Measurements from ENCODE around the gene FAM13C. TPM values are rescaled to one million over a fixed set of nuclear protein-coding genes. Genes with fewer than 3 reads are reported as not detected.

The FAM13C gene
- total and polyA plus RNA-seq, 2 of the 13 experiments (the other 11 are each of a cell fraction or from before 2014, with no cell fraction given), result 0.07 to 0.26 TPM

DNA sequence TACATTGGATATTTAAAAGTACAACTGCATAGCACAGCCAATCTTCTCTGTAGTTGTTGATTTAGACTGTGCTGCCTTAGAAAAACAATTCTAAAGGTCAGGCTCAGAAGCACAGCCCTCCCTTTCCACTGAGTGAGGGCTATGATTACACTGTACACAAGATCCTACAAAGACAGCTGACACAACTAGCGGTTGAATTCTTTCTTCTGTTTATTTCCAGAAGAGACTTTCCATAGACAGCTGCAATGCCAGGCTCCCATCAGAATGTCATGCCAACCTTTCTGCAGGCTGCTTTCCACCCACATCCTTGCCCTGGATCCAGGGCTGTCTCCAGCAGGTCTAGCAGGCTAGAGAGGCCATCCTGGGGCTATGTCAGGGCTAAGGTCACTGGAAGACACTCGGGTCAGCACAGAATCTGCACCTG lies 39.3 kb downstream of the FAM13C start (continued):
- TF ChIP-seq JUNB (CRISPR knock-in tag; IDR thresholded peaks at IDR 0.05; ENCODE audit: borderline replicate concordance) (no peak), ZUFSP (CRISPR knock-in tag; IDR thresholded peaks at IDR 0.05; ENCODE audit: borderline replicate concordance) (no peak), GLI4 (CRISPR knock-in tag; IDR thresholded peaks at IDR 0.05; ENCODE audit: borderline replicate concordance) (no peak), ZNF557 (CRISPR knock-in tag; IDR thresholded peaks at IDR 0.05) (no peak), ZNF572 (CRISPR knock-in tag; IDR thresholded peaks at IDR 0.05) (no peak), RNF219 (CRISPR knock-in tag; IDR thresholded peaks at IDR 0.05) (no peak), ZFX (CRISPR knock-in tag; IDR thresholded peaks at IDR 0.05; ENCODE audit: low read depth) (0 out of 2 replicates have a peak, but pooled peaks have one; percentile 20), KDM1A (CRISPR knock-in tag; IDR thresholded peaks at IDR 0.05) (no peak), SOX5 (CRISPR knock-in tag; IDR thresholded peaks at IDR 0.05; ENCODE audit: borderline replicate concordance) (peak; percentile 69), ZNF790 (CRISPR knock-in tag; IDR thresholded peaks at IDR 0.05; ENCODE audit: borderline replicate concordance) (no peak), BCL6 (CRISPR knock-in tag; IDR thresholded peaks at IDR 0.05) (peak; percentile 59), DNMT3B (CRISPR knock-in tag; conservative IDR thresholded peaks at IDR 0.05) (no peak), ZNF678 (CRISPR knock-in tag; IDR thresholded peaks at IDR 0.05) (no peak), RFX5 (IDR thresholded peaks at IDR 0.05; ENCODE audit: low read depth, low read length) (no peak), KLF13 (CRISPR knock-in tag; IDR thresholded peaks at IDR 0.05) (no peak), ZFP82 (CRISPR knock-in tag; IDR thresholded peaks at IDR 0.05; ENCODE audit: borderline replicate concordance) (no peak)
- TF ChIP-seq, protein P1, sequence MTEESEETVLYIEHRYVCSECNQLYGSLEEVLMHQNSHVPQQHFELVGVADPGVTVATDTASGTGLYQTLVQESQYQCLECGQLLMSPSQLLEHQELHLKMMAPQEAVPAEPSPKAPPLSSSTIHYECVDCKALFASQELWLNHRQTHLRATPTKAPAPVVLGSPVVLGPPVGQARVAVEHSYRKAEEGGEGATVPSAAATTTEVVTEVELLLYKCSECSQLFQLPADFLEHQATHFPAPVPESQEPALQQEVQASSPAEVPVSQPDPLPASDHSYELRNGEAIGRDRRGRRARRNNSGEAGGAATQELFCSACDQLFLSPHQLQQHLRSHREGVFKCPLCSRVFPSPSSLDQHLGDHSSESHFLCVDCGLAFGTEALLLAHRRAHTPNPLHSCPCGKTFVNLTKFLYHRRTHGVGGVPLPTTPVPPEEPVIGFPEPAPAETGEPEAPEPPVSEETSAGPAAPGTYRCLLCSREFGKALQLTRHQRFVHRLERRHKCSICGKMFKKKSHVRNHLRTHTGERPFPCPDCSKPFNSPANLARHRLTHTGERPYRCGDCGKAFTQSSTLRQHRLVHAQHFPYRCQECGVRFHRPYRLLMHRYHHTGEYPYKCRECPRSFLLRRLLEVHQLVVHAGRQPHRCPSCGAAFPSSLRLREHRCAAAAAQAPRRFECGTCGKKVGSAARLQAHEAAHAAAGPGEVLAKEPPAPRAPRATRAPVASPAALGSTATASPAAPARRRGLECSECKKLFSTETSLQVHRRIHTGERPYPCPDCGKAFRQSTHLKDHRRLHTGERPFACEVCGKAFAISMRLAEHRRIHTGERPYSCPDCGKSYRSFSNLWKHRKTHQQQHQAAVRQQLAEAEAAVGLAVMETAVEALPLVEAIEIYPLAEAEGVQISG (CRISPR knock-in tag; IDR thresholded peaks at IDR 0.05), result peak; percentile 58
- TF ChIP-seq, protein P2, sequence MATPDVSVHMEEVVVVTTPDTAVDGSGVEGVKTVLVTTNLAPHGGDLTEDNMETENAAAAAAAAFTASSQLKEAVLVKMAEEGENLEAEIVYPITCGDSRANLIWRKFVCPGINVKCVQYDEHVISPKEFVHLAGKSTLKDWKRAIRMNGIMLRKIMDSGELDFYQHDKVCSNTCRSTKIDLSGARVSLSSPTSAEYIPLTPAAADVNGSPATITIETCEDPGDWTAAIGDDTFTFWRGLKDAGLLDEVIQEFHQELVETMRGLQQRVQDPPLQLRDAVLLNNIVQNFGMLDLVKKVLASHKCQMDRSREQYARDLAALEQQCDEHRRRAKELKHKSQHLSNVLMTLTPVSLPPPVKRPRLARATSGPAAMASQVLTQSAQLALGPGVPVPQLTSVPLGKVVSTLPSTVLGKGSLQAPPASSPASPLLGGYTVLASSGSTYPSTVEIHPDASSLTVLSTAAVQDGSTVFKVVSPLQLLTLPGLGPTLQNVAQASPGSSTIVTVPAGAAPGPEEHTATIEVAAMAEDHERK (CRISPR knock-in tag; IDR thresholded peaks at IDR 0.05; ENCODE audit: low read depth), result no peak
- TF ChIP-seq, protein P3, sequence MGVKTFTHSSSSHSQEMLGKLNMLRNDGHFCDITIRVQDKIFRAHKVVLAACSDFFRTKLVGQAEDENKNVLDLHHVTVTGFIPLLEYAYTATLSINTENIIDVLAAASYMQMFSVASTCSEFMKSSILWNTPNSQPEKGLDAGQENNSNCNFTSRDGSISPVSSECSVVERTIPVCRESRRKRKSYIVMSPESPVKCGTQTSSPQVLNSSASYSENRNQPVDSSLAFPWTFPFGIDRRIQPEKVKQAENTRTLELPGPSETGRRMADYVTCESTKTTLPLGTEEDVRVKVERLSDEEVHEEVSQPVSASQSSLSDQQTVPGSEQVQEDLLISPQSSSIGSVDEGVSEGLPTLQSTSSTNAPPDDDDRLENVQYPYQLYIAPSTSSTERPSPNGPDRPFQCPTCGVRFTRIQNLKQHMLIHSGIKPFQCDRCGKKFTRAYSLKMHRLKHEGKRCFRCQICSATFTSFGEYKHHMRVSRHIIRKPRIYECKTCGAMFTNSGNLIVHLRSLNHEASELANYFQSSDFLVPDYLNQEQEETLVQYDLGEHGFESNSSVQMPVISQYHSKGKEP (CRISPR knock-in tag; IDR thresholded peaks at IDR 0.05), result no peak
- TF ChIP-seq, protein P4, sequence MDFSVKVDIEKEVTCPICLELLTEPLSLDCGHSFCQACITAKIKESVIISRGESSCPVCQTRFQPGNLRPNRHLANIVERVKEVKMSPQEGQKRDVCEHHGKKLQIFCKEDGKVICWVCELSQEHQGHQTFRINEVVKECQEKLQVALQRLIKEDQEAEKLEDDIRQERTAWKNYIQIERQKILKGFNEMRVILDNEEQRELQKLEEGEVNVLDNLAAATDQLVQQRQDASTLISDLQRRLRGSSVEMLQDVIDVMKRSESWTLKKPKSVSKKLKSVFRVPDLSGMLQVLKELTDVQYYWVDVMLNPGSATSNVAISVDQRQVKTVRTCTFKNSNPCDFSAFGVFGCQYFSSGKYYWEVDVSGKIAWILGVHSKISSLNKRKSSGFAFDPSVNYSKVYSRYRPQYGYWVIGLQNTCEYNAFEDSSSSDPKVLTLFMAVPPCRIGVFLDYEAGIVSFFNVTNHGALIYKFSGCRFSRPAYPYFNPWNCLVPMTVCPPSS (IDR thresholded peaks at IDR 0.05), result no peak

Measured in HepG2 (cell line).